GM23338 (cell line): ENCODE measurements around the gene SELE. TPM values are rescaled to one million over a fixed set of nuclear protein-coding genes. Genes with fewer than 3 reads are reported as not detected.

Source experiments
- ATAC-seq: fragments of 200-7000 bp; cut with Tn5 transposase; 3 replicates; pipeline ENCODE4 v1.9.1; 2020
- DNase-seq: peaks from one replicate; pipeline ENCODE4 v3.0.0-alpha.2; 2015; ENCODE audit warnings: low spot score
- H2AFZ ChIP-seq: fragments of 200-600 bp; sonication (generic); 2 replicates; pipeline ENCODE4 v1.8.0; 2016; ENCODE audit warnings: antibody characterized with exemption, mild to moderate bottlenecking, moderate library complexity
- H3F3A ChIP-seq: fragments of 200-600 bp; sonication (generic); replicated peaks from 2 replicates; pipeline ENCODE4 v1.8.0; 2017; ENCODE audit warnings: antibody characterized with exemption, mixed run types, low read depth
- H3K27ac ChIP-seq: fragments of 200-600 bp; sonication (generic); 2 replicates; pipeline ENCODE4 v1.6.1; 2016; ENCODE audit warnings: low read depth
- H3K27me3 ChIP-seq: fragments of 200-600 bp; sonication (generic); 2 replicates; pipeline ENCODE4 v1.8.0; 2016; ENCODE audit warnings: mild to moderate bottlenecking, mixed run types, moderate library complexity; ENCODE audit not compliant: insufficient read depth
- H3K36me3 ChIP-seq: fragments of 200-600 bp; sonication (generic); 2 replicates; pipeline ENCODE4 v1.8.0; 2016; ENCODE audit warnings: mild to moderate bottlenecking; ENCODE audit not compliant: insufficient read depth
- H3K4me1 ChIP-seq: fragments of 200-600 bp; sonication (generic); 2 replicates; pipeline ENCODE4 v1.8.0; 2016; ENCODE audit warnings: mild to moderate bottlenecking, moderate library complexity; ENCODE audit not compliant: insufficient read depth
- H3K4me2 ChIP-seq: fragments of 200-600 bp; sonication (generic); 2 replicates; pipeline ENCODE4 v1.7.1; 2017; ENCODE audit warnings: mixed run types
- H3K4me3 ChIP-seq: fragments of 200-600 bp; sonication (generic); 2 replicates; pipeline ENCODE4 v1.6.1; 2016; ENCODE audit warnings: mixed run types
- H3K79me2 ChIP-seq: fragments of 200-600 bp; sonication (generic); replicated peaks from 2 replicates; pipeline ENCODE4 v1.8.0; 2017; ENCODE audit warnings: mild to moderate bottlenecking; ENCODE audit not compliant: insufficient read depth
- H3K9me2 ChIP-seq: fragments of 200-600 bp; sonication (generic); 2 replicates; pipeline ENCODE4 v1.8.0; 2017; ENCODE audit not compliant: insufficient read depth
- H4K20me1 ChIP-seq: fragments of 200-600 bp; sonication (generic); replicated peaks from 2 replicates; pipeline ENCODE4 v1.8.0; 2017; ENCODE audit warnings: mild to moderate bottlenecking; ENCODE audit not compliant: insufficient read depth
- H3K27ac Mint-ChIP-seq: 2 replicates; pipeline ENCODE4 v1.8.0; 2020; ENCODE audit warnings: inconsistent platforms, mild to moderate bottlenecking, moderate library complexity, mixed read lengths
- H3K27me3 Mint-ChIP-seq: 3 replicates; pipeline ENCODE4 v1.8.0; 2022; ENCODE audit warnings: low read depth, mild to moderate bottlenecking, moderate library complexity, mixed read lengths, inconsistent platforms; ENCODE audit not compliant: insufficient read depth, poor library complexity
- H3K36me3 Mint-ChIP-seq: 3 replicates; pipeline ENCODE4 v1.8.0; 2021; ENCODE audit warnings: low read depth, mild to moderate bottlenecking, inconsistent platforms, moderate library complexity, mixed read lengths
- H3K4me1 Mint-ChIP-seq: 3 replicates; pipeline ENCODE4 v1.8.0; 2020; ENCODE audit warnings: mild to moderate bottlenecking, inconsistent platforms, mixed read lengths
- H3K4me3 Mint-ChIP-seq: 3 replicates; pipeline ENCODE4 v1.8.0; 2021; ENCODE audit warnings: moderate library complexity, mild to moderate bottlenecking, inconsistent platforms, mixed read lengths
- H3K9me3 Mint-ChIP-seq: 3 replicates; pipeline ENCODE4 v1.8.0; 2020; ENCODE audit warnings: moderate library complexity, mild to moderate bottlenecking, inconsistent platforms, mixed read lengths
- CREB1 ChIP-seq: fragments of 250-450 bp; sonication (Bioruptor Pico); IDR thresholded peaks from 2 replicates; pipeline ENCODE4 v1.5.0; 2020; ENCODE audit warnings: low read depth, mild to moderate bottlenecking, moderate library complexity
- CTCF ChIP-seq, 2 experiments: fragments of 200-600 bp in 1 of 2; sonication (generic) in 1 of 2; conservative IDR thresholded peaks; 2 replicates each; pipeline versions ENCODE4 v1.5.1 to v1.6.1; 2016 to 2017; ENCODE audit warnings: antibody characterized with exemption in 2 of 2, low read depth in 2 of 2, mild to moderate bottlenecking in 2 of 2, moderate library complexity in 1 of 2
- EZH2 ChIP-seq: fragments of 200-600 bp; sonication (generic); IDR thresholded peaks from one replicate; pipeline ENCODE4 v1.8.0; 2017; ENCODE audit warnings: antibody characterized with exemption, mild to moderate bottlenecking, low read depth; ENCODE audit not compliant: unreplicated experiment
- EZH2phosphoT487 ChIP-seq: fragments of 200-600 bp; sonication (generic); IDR thresholded peaks from one replicate; pipeline ENCODE4 v1.8.1; 2018; ENCODE audit warnings: antibody characterized with exemption; ENCODE audit not compliant: unreplicated experiment
- JUNB ChIP-seq: IDR thresholded peaks from one replicate; pipeline ENCODE4 v1.6.1; 2016; ENCODE audit warnings: antibody characterized with exemption; ENCODE audit not compliant: unreplicated experiment
- NANOG ChIP-seq: IDR thresholded peaks from 2 replicates; pipeline ENCODE4 v1.6.1; 2016; ENCODE audit warnings: antibody characterized with exemption, borderline replicate concordance
- REST ChIP-seq: IDR thresholded peaks from one replicate; pipeline ENCODE4 v1.6.1; 2018; ENCODE audit warnings: antibody characterized with exemption; ENCODE audit not compliant: unreplicated experiment
- STAT1 ChIP-seq: IDR thresholded peaks from one replicate; pipeline ENCODE4 v1.6.1; 2016; ENCODE audit warnings: antibody characterized with exemption; ENCODE audit not compliant: unreplicated experiment
- ZNF331 ChIP-seq: fragments of 250-450 bp; sonication (Bioruptor Pico); IDR thresholded peaks from 2 replicates; pipeline ENCODE4 v1.5.0; 2020; ENCODE audit warnings: low read depth, mild to moderate bottlenecking, moderate library complexity
- ZNF462 ChIP-seq: fragments of 250-450 bp; sonication (Bioruptor Pico); IDR thresholded peaks from 2 replicates; pipeline ENCODE4 v1.5.0; 2020; ENCODE audit warnings: mild to moderate bottlenecking, moderate library complexity
- polyA plus RNA-seq: library from polyadenylated mRNA; unstranded; fragments of >200 nt; fragmentation: Nextera tagmentation; extraction: Ambion mirVana; gene quantifications from 2 replicates; pipeline ENCODE4 v1.2.1, GENCODE V29; 2016
- total RNA-seq: library from RNA; depleted of rRNA; stranded (reverse); fragments of >200 nt; shearing (Covaris generic); gene quantifications from 2 replicates; pipeline ENCODE4 v1.2.3, GENCODE V29; 2014

Gene SELE
- total and polyA plus RNA-seq, 2 experiments from 2014 or later, result not detected

GRCh38 chr1:169708647-169709046 lies 25.2 kb downstream of the SELE start:
- Histone ChIP-seq H3K9me2 (no peaks in the 10 kb centered on the region), H3K4me1 (peaks cover 4% of the 10 kb centered on the region; the same call in 1 of the 2 replicates), H3K36me3 (no peaks in the 10 kb centered on the region), H3K27me3 (no peaks in the 10 kb centered on the region), H3F3A (no peaks in the 10 kb centered on the region), H2AFZ (no peak overlapping the region), H3K27ac (no peak overlapping the region), H3K4me3 (no peak overlapping the region), H3K4me2 (no peak overlapping the region), H3K79me2 (no peaks in the 10 kb centered on the region), H4K20me1 (no peaks in the 10 kb centered on the region)
- DNase-seq (no peak), ATAC-seq (no peak)
- peaks cover 7% of the 10 kb centered on the region; the same call in 2 of the 3 replicates for H3K4me1 Mint-ChIP-seq
- H3K27me3 Mint-ChIP-seq, result no peaks in the 10 kb centered on the region
- H3K27ac Mint-ChIP-seq, result no peak overlapping the region
- peaks cover 4% of the 10 kb centered on the region; the same call in 1 of the 3 replicates for H3K9me3 Mint-ChIP-seq
- no peak for TF ChIP-seq EZH2
- no peak for TF ChIP-seq ZNF331 (CRISPR knock-in tag)
- no peak for TF ChIP-seq STAT1
- TF ChIP-seq REST, result no peak
- TF ChIP-seq CREB1 (CRISPR knock-in tag), result no peak
- TF ChIP-seq JUNB, result no peak
- no peak for TF ChIP-seq CTCF (conservative IDR thresholded peaks at IDR 0.05; ENCODE audit: low read depth in 2 of 2)
- TF ChIP-seq NANOG, result no peak
- no peaks in the 10 kb centered on the region for H3K36me3 Mint-ChIP-seq
- H3K4me3 Mint-ChIP-seq, result no peak overlapping the region

- ATAC-seq (no peak), DNase-seq (no peak)
- no peaks in the 10 kb centered on the region for H3K27me3 Mint-ChIP-seq
- Histone ChIP-seq H3K36me3 (no peaks in the 10 kb centered on the region), H3K79me2 (no peaks in the 10 kb centered on the region), H3K4me1 (peaks cover 4% of the 10 kb centered on the region; the same call in 1 of the 2 replicates), H3F3A (no peaks in the 10 kb centered on the region), H3K9me2 (no peaks in the 10 kb centered on the region), H2AFZ (no peak overlapping the region), H3K27ac (no peak overlapping the region), H3K4me2 (no peak overlapping the region), H3K27me3 (no peaks in the 10 kb centered on the region), H3K4me3 (no peak overlapping the region), H4K20me1 (no peaks in the 10 kb centered on the region)
- peaks cover 7% of the 10 kb centered on the region; the same call in 2 of the 3 replicates for H3K4me1 Mint-ChIP-seq
- no peaks in the 10 kb centered on the region for H3K36me3 Mint-ChIP-seq
- no peak overlapping the region for H3K27ac Mint-ChIP-seq
- H3K9me3 Mint-ChIP-seq, result no peaks in the 10 kb centered on the region; the same call in 2 of the 3 replicates
- H3K4me3 Mint-ChIP-seq, result no peak overlapping the region
- TF ChIP-seq ZNF462 (CRISPR knock-in tag) (no peak), NANOG (no peak), EZH2phosphoT487 (no peak), STAT1 (no peak)
Measured at GRCh38 chr1:169707912-169708604, 25.8 kb downstream of the SELE start.
